Fibroblast of lung (primary cell): Measurements from ENCODE around the gene WDR54. TPM values are rescaled to one million over a fixed set of nuclear protein-coding genes. Genes with fewer than 3 reads are reported as not detected.

Source experiments
- DNase-seq, 2 donors: peaks; one replicate each; pipeline versions ENCODE4 v3.0.0 to v3.0.0-alpha.2; 2010; ENCODE audit warnings: low read depth in 2 of 2
- H2AFZ ChIP-seq: 2 replicates; pipeline ENCODE4 v1.5.1; 2012; ENCODE audit warnings: low read length, control low read depth, inconsistent platforms
- H3K27ac ChIP-seq: 2 replicates; pipeline ENCODE4 v1.5.1; 2011; ENCODE audit warnings: low read length, control low read depth; ENCODE audit not compliant: insufficient read depth
- H3K27me3 ChIP-seq: 2 replicates; pipeline ENCODE4 v1.5.1; 2011; ENCODE audit warnings: mild to moderate bottlenecking, low read length; ENCODE audit not compliant: control insufficient read depth, insufficient read depth
- H3K36me3 ChIP-seq: 2 replicates; pipeline ENCODE4 v1.5.1; 2011; ENCODE audit warnings: low read length; ENCODE audit not compliant: control insufficient read depth, insufficient read depth
- H3K4me1 ChIP-seq: 2 replicates; pipeline ENCODE4 v1.5.1; 2011; ENCODE audit warnings: low read length; ENCODE audit not compliant: control insufficient read depth, insufficient read depth; ENCODE audit errors: extremely low read depth
- H3K4me2 ChIP-seq: 2 replicates; pipeline ENCODE4 v1.5.1; 2011; ENCODE audit warnings: low read length, control low read depth; ENCODE audit not compliant: insufficient read depth; ENCODE audit errors: extremely low read depth
- H3K4me3 ChIP-seq, 4 experiments: fragments of 200-600 bp in 1 of 4; sonication (generic) in 1 of 4; replicated peaks in 1 of 4; 2 replicates each; pipeline ENCODE4 v1.5.1; 2011 to 2016; ENCODE audit warnings: low read length in 4 of 4, low read depth in 3 of 4, mild to moderate bottlenecking in 3 of 4, control low read depth in 2 of 4, inconsistent platforms in 1 of 4, mixed read lengths in 1 of 4; ENCODE audit not compliant: insufficient read depth in 1 of 4; ENCODE audit errors: control extremely low read depth in 1 of 4
- H3K79me2 ChIP-seq: 2 replicates; pipeline ENCODE4 v1.5.1; 2012; ENCODE audit warnings: mild to moderate bottlenecking, low read length, inconsistent platforms; ENCODE audit not compliant: control insufficient read depth, insufficient read depth
- H3K9ac ChIP-seq: 2 replicates; pipeline ENCODE4 v1.5.1; 2011; ENCODE audit warnings: mild to moderate bottlenecking, low read length, control low read depth; ENCODE audit not compliant: insufficient read depth
- H3K9me3 ChIP-seq: 2 replicates; pipeline ENCODE4 v1.5.1; 2012; ENCODE audit warnings: low read depth, low read length; ENCODE audit not compliant: control insufficient read depth, insufficient read depth
- H4K20me1 ChIP-seq: 2 replicates; pipeline ENCODE4 v1.5.1; 2011; ENCODE audit warnings: low read length; ENCODE audit not compliant: control insufficient read depth, insufficient read depth; ENCODE audit errors: extremely low read depth
- EZH2 ChIP-seq: IDR thresholded peaks from 2 replicates; pipeline ENCODE4 v1.5.1; 2012; ENCODE audit warnings: low read length, control low read depth, mild to moderate bottlenecking; ENCODE audit errors: missing control alignments
- polyA plus RNA-seq, 2 donors: library from polyadenylated mRNA; depleted of rRNA in 1 of 2; stranded (reverse) in 1 of 2; unstranded in 1 of 2; fragments of >200 nt; gene quantifications; 2 replicates each; pipeline ENCODE4 v1.2.1, GENCODE V29; 2011 to 2012; ENCODE audit warnings: missing spikeins in 1 of 2
- total RNA-seq: library from RNA; depleted of rRNA; stranded (reverse); fragments of >200 nt; gene quantifications from 2 replicates; pipeline ENCODE4 v1.2.1, GENCODE V29; 2014
- TF ChIP-seq, protein P1 (sequence below), 2 donors: IDR thresholded peaks in 1 of 2; conservative IDR thresholded peaks in 1 of 2; 1 replicate in 1 of 2; 2 replicates in 1 of 2; pipeline ENCODE4 v1.5.1; 2011 to 2012; ENCODE audit warnings: low read length in 2 of 2, control low read depth in 1 of 2, inconsistent platforms in 1 of 2, low read depth in 1 of 2, mild to moderate bottlenecking in 1 of 2

Gene WDR54
- total and polyA plus RNA-seq, 2 donors (not counting 1 experiment from before 2014, with no cell fraction given), result 24.3 to 27.1 TPM

GRCh38 chr2:74387346-74387745, 34.2 kb upstream of the WDR54 start:
- no peak overlapping the region for H3K9ac ChIP-seq

DNA sequence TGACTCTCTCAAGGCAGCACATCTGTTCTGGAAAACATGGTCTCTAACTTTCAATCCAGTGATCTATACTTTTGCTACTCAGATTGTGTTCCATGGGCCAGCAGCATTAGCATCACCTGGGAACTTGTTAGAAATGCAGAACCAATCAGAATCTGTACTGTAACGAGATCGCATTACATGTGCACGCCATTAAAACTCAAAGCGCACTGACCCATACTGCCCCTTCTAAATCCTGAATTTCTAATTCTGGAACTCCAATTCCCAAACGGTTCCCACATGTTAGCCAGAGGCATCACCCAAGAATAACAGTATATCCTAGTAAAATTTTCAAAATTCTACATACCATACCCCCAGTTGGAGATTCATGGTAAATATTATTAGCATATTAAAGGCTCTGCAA, 30.9 kb upstream of the WDR54 start:
- Histone ChIP-seq H3K79me2 (peaks cover 50% of the 10 kb centered on the region), H4K20me1 (no peaks in the 10 kb centered on the region), H3K9me3 (no peaks in the 10 kb centered on the region), H3K4me3 (peak overlapping the region; percentile 76 to 98 (median 93)), H3K4me1 (peaks cover 10% of the 10 kb centered on the region), H3K27ac (peak overlapping the region; percentile 95), H2AFZ (no peak overlapping the region), H3K36me3 (no peaks in the 10 kb centered on the region), H3K27me3 (no peaks in the 10 kb centered on the region), H3K9ac (no peak overlapping the region), H3K4me2 (peak overlapping the region; percentile 92)
- no peak for DNase-seq
- TF ChIP-seq, protein P1, sequence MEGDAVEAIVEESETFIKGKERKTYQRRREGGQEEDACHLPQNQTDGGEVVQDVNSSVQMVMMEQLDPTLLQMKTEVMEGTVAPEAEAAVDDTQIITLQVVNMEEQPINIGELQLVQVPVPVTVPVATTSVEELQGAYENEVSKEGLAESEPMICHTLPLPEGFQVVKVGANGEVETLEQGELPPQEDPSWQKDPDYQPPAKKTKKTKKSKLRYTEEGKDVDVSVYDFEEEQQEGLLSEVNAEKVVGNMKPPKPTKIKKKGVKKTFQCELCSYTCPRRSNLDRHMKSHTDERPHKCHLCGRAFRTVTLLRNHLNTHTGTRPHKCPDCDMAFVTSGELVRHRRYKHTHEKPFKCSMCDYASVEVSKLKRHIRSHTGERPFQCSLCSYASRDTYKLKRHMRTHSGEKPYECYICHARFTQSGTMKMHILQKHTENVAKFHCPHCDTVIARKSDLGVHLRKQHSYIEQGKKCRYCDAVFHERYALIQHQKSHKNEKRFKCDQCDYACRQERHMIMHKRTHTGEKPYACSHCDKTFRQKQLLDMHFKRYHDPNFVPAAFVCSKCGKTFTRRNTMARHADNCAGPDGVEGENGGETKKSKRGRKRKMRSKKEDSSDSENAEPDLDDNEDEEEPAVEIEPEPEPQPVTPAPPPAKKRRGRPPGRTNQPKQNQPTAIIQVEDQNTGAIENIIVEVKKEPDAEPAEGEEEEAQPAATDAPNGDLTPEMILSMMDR (conservative IDR thresholded peaks at IDR 0.05 in 1 of 2, IDR thresholded peaks at IDR 0.05 in 1 of 2; ENCODE audit: low read depth in 1 of 2, low read length in 2 of 2), result no peak
- TF ChIP-seq EZH2, result no peak

More at GRCh38 chr2:74387346-74387745, 34.2 kb upstream of the WDR54 start:
- no peaks in the 10 kb centered on the region for H4K20me1 ChIP-seq
- H3K36me3 ChIP-seq, result no peaks in the 10 kb centered on the region
- H2AFZ ChIP-seq, result no peak overlapping the region
- peaks cover 14% of the 10 kb centered on the region for H3K4me1 ChIP-seq
- no peak overlapping the region for H3K4me2 ChIP-seq
- no peak for TF ChIP-seq EZH2
- TF ChIP-seq, protein P1 (conservative IDR thresholded peaks at IDR 0.05 in 1 of 2, IDR thresholded peaks at IDR 0.05 in 1 of 2; ENCODE audit: low read depth in 1 of 2, low read length in 2 of 2), result no peak
- H3K9me3 ChIP-seq, result no peaks in the 10 kb centered on the region
- H3K27me3 ChIP-seq, result no peaks in the 10 kb centered on the region
- no peak overlapping the region for H3K4me3 ChIP-seq
- H3K79me2 ChIP-seq, result peaks cover 61% of the 10 kb centered on the region
- H3K27ac ChIP-seq, result no peak overlapping the region
- peak in 1 of 2 donors; percentile 57 for DNase-seq

GRCh38 chr2:74391209-74391579, 30.3 kb upstream of the WDR54 start:
- TF ChIP-seq EZH2, result no peak
- TF ChIP-seq, protein P1 (conservative IDR thresholded peaks at IDR 0.05 in 1 of 2, IDR thresholded peaks at IDR 0.05 in 1 of 2; ENCODE audit: low read depth in 1 of 2, low read length in 2 of 2), result no peak
- H4K20me1 ChIP-seq, result no peaks in the 10 kb centered on the region
- peaks cover 48% of the 10 kb centered on the region for H3K79me2 ChIP-seq
- DNase-seq, result peak; percentile 24 to 34
- H3K9ac ChIP-seq, result peak overlapping the region; percentile 98
- H3K4me1 ChIP-seq, result peaks cover 10% of the 10 kb centered on the region
- no peaks in the 10 kb centered on the region for H3K27me3 ChIP-seq
- H3K4me3 ChIP-seq, result peak overlapping the region; percentile 76 to 98 (median 93)
- peak overlapping the region; percentile 95 for H3K27ac ChIP-seq
- no peaks in the 10 kb centered on the region for H3K9me3 ChIP-seq
- no peaks in the 10 kb centered on the region for H3K36me3 ChIP-seq
- H3K4me2 ChIP-seq, result peak overlapping the region; percentile 92
- H2AFZ ChIP-seq, result peak overlapping the region; percentile 86
